Ascending aorta (tissue), 2 donors: Measurements from ENCODE around the gene PACS2. TPM values are rescaled to one million over a fixed set of nuclear protein-coding genes. Genes with fewer than 3 reads are reported as not detected.

Experiments
- DNase-seq, 2 donors: peaks; one replicate each; pipeline ENCODE4 v3.0.0-alpha.2; 2019; ENCODE audit warnings: low spot score in 2 of 2
- H3K27ac ChIP-seq, 2 donors: fragments of 200-600 bp; sonication (generic); one replicate each; pipeline ENCODE4 v1.5.1; 2016 to 2017; ENCODE audit warnings: mild to moderate bottlenecking in 1 of 2
- H3K27me3 ChIP-seq: fragments of 200-600 bp; sonication (generic); one replicate; pipeline ENCODE4 v1.5.1; 2017
- H3K36me3 ChIP-seq, 2 donors: fragments of 200-600 bp; sonication (generic); one replicate each; pipeline ENCODE4 v1.5.1; 2016
- H3K4me1 ChIP-seq, 2 donors: fragments of 200-600 bp; sonication (generic); one replicate each; pipeline ENCODE4 v1.5.1; 2016 to 2017; ENCODE audit warnings: mild to moderate bottlenecking in 1 of 2
- H3K4me3 ChIP-seq, 2 donors: fragments of 200-600 bp; sonication (generic); one replicate each; pipeline ENCODE4 v1.5.1; 2016 to 2017; ENCODE audit warnings: mild to moderate bottlenecking in 1 of 2
- H3K9me3 ChIP-seq, 2 donors: fragments of 200-600 bp; sonication (generic); one replicate each; pipeline ENCODE4 v1.5.1; 2016
- CTCF ChIP-seq, 3 experiments: fragments of 200-600 bp in 2 of 3; fragments of 450-650 bp in 1 of 3; sonication (generic) in 2 of 3; IDR thresholded peaks; one replicate each; pipeline ENCODE4 v1.5.1; 2016 to 2019; ENCODE audit warnings: antibody characterized with exemption in 3 of 3, mild to moderate bottlenecking in 1 of 3, moderate library complexity in 1 of 3
- intact Hi-C: fragments of 100-400 bp; cut with DNase I; formaldehyde crosslinking; loops from one replicate; pipeline ENCODE4 v1.15.1; 2023
- total RNA-seq: library from RNA; depleted of rRNA; stranded (reverse); fragments of >200 nt; gene quantifications from one replicate; pipeline ENCODE4 v1.1.0, GENCODE V29; 2016

PACS2 gene
- total RNA-seq, 1 donor from 2014 or later = 153 TPM

- H3K36me3 ChIP-seq = peaks cover 44 to 65% of the 10 kb centered on the region in 2 donors
- no peaks in the 10 kb centered on the region for H3K9me3 ChIP-seq
- no peak overlapping the region for H3K27ac ChIP-seq
- H3K27me3 ChIP-seq = no peaks in the 10 kb centered on the region
- no peak for TF ChIP-seq CTCF (IDR thresholded peaks at IDR 0.05)
- H3K4me3 ChIP-seq = no peak overlapping the region
- no peaks in the 10 kb centered on the region for H3K4me1 ChIP-seq
- intact Hi-C loops = no loop called here
- DNase-seq = no peak
Measured at GRCh38 chr14:105385322-105385637, 70.7 kb downstream of the PACS2 start.

- H3K9me3 ChIP-seq = no peaks in the 10 kb centered on the region
- intact Hi-C loops = no loop called here
- H3K27me3 ChIP-seq = no peaks in the 10 kb centered on the region
- TF ChIP-seq CTCF (IDR thresholded peaks at IDR 0.05) = no peak
- H3K4me1 ChIP-seq = no peaks in the 10 kb centered on the region
- no peak overlapping the region for H3K27ac ChIP-seq
- no peak for DNase-seq
- no peak overlapping the region for H3K4me3 ChIP-seq
- H3K36me3 ChIP-seq = peaks cover 44 to 61% of the 10 kb centered on the region in 2 donors
Measured at GRCh38 chr14:105385698-105386365, 71.3 kb downstream of the PACS2 start.

GRCh38 chr14:105386581-105387529 is 72.3 kb downstream of the PACS2 start:
- Histone ChIP-seq H3K4me3 (no peak overlapping the region), H3K27me3 (no peaks in the 10 kb centered on the region), H3K27ac (no peak overlapping the region), H3K4me1 (no peaks in the 10 kb centered on the region), H3K36me3 (peaks cover 44 to 51% of the 10 kb centered on the region in 2 donors), H3K9me3 (no peaks in the 10 kb centered on the region)
- no peak for DNase-seq
- intact Hi-C loops = no loop called here
- no peak for TF ChIP-seq CTCF (IDR thresholded peaks at IDR 0.05)

GRCh38 chr14:105387530-105387922 is 73.0 kb downstream of the PACS2 start:
- intact Hi-C loops = no loop called here
- Histone ChIP-seq H3K4me3 (no peak overlapping the region), H3K27ac (no peak overlapping the region), H3K9me3 (no peaks in the 10 kb centered on the region), H3K36me3 (peaks cover 42 to 45% of the 10 kb centered on the region in 2 donors), H3K27me3 (no peaks in the 10 kb centered on the region), H3K4me1 (no peaks in the 10 kb centered on the region)
- DNase-seq = no peak
- TF ChIP-seq CTCF (IDR thresholded peaks at IDR 0.05) = no peak

GRCh38 chr14:105388110-105388951 is 73.8 kb downstream of the PACS2 start:
- no peaks in the 10 kb centered on the region for H3K9me3 ChIP-seq
- DNase-seq = no peak
- no peak for TF ChIP-seq CTCF (IDR thresholded peaks at IDR 0.05)
- H3K4me1 ChIP-seq = no peaks in the 10 kb centered on the region
- H3K4me3 ChIP-seq = no peak overlapping the region
- H3K36me3 ChIP-seq = peaks cover 34 to 37% of the 10 kb centered on the region in 2 donors
- intact Hi-C loops = no loop called here
- no peaks in the 10 kb centered on the region for H3K27me3 ChIP-seq
- no peak overlapping the region for H3K27ac ChIP-seq
